ENCODE data around the gene CBLB. TPM values are rescaled to one million over a fixed set of nuclear protein-coding genes. Genes with fewer than 3 reads are reported as not detected.

CBLB gene
- total RNA-seq, 2 experiments from 2014 or later, result 72.8 to 78.9 TPM

DNA sequence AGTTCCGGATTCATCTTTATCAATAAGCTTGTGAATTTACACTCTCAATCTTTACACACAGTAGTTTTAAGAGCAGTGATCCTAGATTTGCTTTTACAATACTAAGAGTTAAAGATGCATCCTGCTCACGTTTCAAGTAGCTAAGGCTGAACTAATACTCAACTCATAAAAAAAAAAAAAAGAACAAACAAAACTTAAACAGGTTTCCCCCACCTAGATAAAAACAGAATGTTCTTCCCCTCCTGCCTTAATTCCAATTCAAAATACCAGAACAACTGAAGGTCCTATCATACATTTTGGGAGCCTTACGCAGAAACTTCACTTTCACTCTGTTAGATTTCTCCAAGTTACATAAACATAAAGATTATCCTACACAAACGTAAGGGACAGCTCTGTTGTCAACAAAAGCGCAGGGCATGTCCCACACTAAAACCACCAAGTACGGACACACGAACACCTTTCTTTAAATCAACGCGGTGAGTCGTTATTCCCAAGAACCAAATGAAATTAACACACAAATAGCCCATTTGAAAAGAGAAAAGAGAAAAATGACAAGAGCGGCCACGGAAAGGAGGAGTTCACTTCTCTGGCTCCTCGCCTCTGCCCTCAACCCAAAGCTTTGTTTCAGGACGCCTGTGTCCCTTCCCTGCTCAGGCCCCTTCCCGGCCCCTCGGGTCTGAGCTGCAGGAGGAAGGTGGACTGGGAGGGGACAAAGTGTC lies 941 bp downstream of the CBLB start:
- CTCF ChIA-PET, result interaction anchor here (0.7 to 1.1 kb wide), 2 partner anchors 9 to 11 kb away, joined by 3 read pairs; no protein-coding TSS in a partner anchor
- H3K9me3 Mint-ChIP-seq, result no peaks in the 10 kb centered on the region
- intact Hi-C loops (cut with micrococcal nuclease), result loop anchor here (1.0 to 2.0 kb wide), 6 partner anchors 41 to 557 kb away; no protein-coding TSS in a partner anchor
- peak overlapping the region; percentile 93 for H3K27ac Mint-ChIP-seq
- no peak for DNase-seq
- H3K4me1 Mint-ChIP-seq (ENCODE audit: low read depth), result peaks cover 31% of the 10 kb centered on the region
- peaks cover 37% of the 10 kb centered on the region for H3K36me3 Mint-ChIP-seq (ENCODE audit: low read depth)
- H3K27me3 Mint-ChIP-seq (ENCODE audit: low read depth), result no peaks in the 10 kb centered on the region
- peak overlapping the region; percentile 94 for H3K4me3 Mint-ChIP-seq

DNA sequence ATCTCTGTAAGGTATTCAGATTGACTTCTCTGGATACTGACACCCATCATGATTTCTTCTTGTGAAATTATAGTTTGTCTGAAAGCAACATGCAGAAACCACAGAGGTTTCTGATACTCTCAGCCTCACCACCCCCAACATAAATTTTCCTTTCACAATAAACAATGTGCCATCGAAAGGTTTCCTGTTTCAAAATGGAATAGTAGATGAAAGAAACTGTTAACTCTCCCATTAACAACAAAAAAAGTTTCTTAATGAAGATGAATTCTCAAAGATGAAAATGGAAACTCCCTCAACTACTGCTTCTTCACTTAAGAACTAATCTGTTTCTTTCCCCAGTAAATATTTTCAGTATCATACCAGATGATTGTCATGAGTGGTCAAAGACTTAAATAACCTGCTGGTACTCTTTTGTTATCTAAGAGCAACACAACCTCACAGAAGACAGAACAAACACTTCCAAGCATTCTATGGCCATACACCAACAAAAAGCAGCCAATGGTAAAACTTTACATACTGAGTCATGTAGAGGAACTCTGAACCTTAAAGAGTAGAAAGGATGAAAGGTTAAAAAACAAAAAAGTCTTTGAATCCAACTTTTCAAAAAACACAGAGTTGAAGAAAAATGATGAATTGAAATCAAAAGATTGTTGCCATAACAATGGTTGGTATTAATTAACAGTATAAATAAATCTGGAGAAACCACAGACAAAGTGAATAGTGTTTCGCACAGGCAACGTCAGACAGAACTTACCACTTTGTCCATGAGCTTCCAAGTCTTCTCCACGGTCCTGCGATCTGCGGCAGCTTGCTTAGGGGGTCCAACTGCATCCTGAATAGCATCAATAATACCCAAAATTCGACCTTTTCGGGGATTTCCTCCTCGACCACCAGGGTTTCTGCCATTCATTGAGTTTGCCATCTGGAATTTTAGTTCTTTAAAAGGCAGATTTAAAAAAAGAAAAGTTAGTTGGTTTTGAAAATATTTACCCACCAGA lies 1.9 kb downstream of the CBLB start:
- intact Hi-C loops (cut with micrococcal nuclease), result loop anchor here (1.0 to 2.0 kb wide), 8 partner anchors 37 to 558 kb away; no protein-coding TSS in a partner anchor
- CTCF ChIA-PET, result no interaction called here
- peak; percentile 34 for DNase-seq
- Mint-ChIP-seq H3K4me3 (peak overlapping the region; percentile 94), H3K27me3 (ENCODE audit: low read depth) (no peaks in the 10 kb centered on the region), H3K36me3 (ENCODE audit: low read depth) (peaks cover 37% of the 10 kb centered on the region), H3K9me3 (no peaks in the 10 kb centered on the region), H3K4me1 (ENCODE audit: low read depth) (peaks cover 31% of the 10 kb centered on the region), H3K27ac (peak overlapping the region; percentile 93)

DNA sequence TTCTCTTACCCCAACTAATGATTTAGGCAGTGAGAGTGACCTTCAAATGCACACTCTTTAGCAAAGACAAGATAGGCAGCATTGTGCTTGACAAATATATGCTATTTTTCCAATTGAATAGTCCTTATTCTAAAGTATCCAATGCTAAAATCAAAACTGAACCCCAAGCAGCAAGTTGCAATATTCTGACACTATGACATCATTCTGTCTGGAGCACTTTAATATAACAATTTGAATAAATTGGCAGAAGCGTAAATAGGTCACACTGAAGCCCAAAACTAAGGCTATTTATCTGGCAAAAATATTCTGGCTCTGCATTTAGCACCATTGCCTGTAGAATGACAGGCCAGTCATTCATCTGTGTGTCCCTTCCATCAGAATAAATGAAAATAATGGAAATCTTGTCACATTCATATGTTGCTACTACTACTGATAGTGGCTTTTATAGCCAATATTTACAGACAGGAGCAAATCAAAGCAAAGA lies 2.9 kb downstream of the CBLB start:
- DNase-seq, result no peak
- Mint-ChIP-seq H3K9me3 (no peaks in the 10 kb centered on the region), H3K27ac (peak overlapping the region; percentile 93), H3K27me3 (ENCODE audit: low read depth) (no peaks in the 10 kb centered on the region), H3K36me3 (ENCODE audit: low read depth) (peaks cover 37% of the 10 kb centered on the region), H3K4me1 (ENCODE audit: low read depth) (peaks cover 31% of the 10 kb centered on the region), H3K4me3 (peak overlapping the region; percentile 94)
- intact Hi-C loops (cut with micrococcal nuclease), result loop anchor here (1.0 to 2.0 kb wide), 7 partner anchors 36 to 559 kb away; no protein-coding TSS in a partner anchor
- CTCF ChIA-PET, result no interaction called here

DNA sequence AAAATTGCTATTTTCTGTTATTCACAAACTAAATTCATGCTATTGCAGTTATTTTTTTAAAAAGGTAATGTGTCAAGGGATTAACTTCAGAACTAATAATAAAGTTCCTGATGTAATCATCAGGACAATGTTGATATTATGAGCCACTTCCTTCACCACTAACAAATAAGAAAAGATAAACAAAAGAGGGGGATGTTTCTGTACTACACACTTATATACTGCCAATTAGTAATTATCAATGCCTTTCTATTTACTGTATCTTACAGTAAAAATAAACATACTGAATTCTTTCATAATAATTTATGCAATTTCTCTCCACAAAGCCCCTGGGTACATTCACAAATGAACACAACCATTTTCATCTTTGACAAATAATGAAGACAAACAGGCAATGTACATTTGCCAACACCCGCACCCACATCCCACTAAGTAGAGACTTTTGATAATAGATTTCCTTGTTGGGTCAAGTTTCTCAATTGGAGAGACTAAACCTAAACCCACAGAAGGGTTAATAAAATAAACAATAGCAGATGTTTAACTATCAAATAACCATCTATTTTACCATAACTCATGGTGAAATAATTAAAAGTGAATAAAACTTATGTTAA lies 3.7 kb downstream of the CBLB start:
- CTCF ChIA-PET, result no interaction called here
- Mint-ChIP-seq H3K27ac (peak overlapping the region; percentile 32), H3K9me3 (no peaks in the 10 kb centered on the region), H3K4me3 (peak overlapping the region; percentile 27), H3K4me1 (ENCODE audit: low read depth) (peaks cover 31% of the 10 kb centered on the region), H3K36me3 (ENCODE audit: low read depth) (peaks cover 38% of the 10 kb centered on the region), H3K27me3 (ENCODE audit: low read depth) (no peaks in the 10 kb centered on the region)
- intact Hi-C loops (cut with micrococcal nuclease), result no loop called here
- no peak for DNase-seq

DNA sequence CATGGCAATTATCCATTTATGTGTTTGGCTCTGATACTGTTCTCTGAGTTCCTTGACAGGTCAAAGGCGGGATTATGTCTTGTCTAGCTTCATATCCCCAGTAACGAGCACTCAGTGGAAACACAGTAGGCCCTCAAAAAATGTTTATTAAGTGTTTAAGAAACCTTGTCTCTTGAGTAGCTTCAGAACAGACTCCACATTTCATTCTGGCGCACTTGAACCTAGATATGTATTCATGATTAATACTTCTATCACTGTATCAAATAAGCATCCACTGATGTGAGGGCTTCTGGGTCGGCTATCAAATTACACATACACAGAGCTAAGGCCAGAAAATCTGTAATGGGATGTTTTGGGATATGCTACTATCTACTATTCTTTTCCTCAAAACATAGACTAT lies 4.6 kb downstream of the CBLB start:
- CTCF ChIA-PET, result no interaction called here
- Mint-ChIP-seq H3K4me3 (peak overlapping the region; percentile 27), H3K27ac (peak overlapping the region; percentile 60), H3K9me3 (no peaks in the 10 kb centered on the region), H3K4me1 (ENCODE audit: low read depth) (peaks cover 31% of the 10 kb centered on the region), H3K36me3 (ENCODE audit: low read depth) (peaks cover 43% of the 10 kb centered on the region), H3K27me3 (ENCODE audit: low read depth) (no peaks in the 10 kb centered on the region)
- DNase-seq, result no peak
- intact Hi-C loops (cut with micrococcal nuclease), result no loop called here

DNA sequence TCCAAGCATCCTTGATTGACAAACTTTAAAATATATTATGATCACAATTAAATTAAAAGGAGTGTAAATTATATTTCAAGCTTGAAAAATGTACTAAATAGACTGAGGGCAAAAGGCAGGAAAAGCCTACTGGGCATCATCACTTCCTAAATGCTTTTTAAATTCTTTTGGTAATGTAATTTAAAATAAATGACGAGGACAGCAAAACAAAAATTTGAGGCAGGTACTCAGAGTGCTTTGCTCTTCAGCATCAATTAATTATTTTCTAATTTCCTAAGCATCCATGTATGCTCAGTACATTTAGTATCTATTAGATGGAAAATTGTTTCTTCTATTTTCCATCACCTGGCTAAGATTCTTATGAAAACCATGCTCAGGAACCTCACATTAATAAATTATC lies 5.2 kb downstream of the CBLB start:
- DNase-seq, result no peak
- Mint-ChIP-seq H3K27me3 (ENCODE audit: low read depth) (no peaks in the 10 kb centered on the region), H3K9me3 (no peaks in the 10 kb centered on the region), H3K36me3 (ENCODE audit: low read depth) (peaks cover 46% of the 10 kb centered on the region), H3K4me3 (no peak overlapping the region), H3K27ac (peak overlapping the region; percentile 60), H3K4me1 (ENCODE audit: low read depth) (peaks cover 34% of the 10 kb centered on the region)
- CTCF ChIA-PET, result interaction anchor here (0.8 kb wide), 2 partner anchors 19 to 88 kb away, joined by 3 read pairs; no protein-coding TSS in a partner anchor
- intact Hi-C loops (cut with micrococcal nuclease), result loop anchor here (1.0 kb wide), 1 partner anchor 9 kb away; no protein-coding TSS in a partner anchor

DNA sequence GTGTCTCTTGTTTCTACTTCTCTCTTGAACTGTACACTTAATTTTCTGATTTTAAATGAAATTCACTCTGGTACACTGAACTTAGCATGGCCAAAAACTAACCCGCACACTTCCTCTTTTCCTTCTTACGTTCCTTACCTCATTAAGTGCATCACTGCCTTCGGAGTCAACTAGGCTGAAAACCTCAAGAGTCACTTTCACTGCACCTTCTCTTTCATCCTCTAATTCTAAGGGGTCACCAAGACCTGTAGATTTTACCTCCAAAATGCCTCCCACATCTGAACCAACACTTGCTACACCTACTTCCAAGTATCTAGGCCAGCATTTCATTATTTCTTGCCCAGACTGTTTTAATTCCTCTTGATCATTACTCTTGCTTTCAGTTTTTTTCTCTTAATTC lies 6.6 kb downstream of the CBLB start:
- Mint-ChIP-seq H3K36me3 (ENCODE audit: low read depth) (peaks cover 38% of the 10 kb centered on the region), H3K27me3 (ENCODE audit: low read depth) (no peaks in the 10 kb centered on the region), H3K4me3 (no peak overlapping the region), H3K9me3 (no peaks in the 10 kb centered on the region), H3K27ac (no peak overlapping the region), H3K4me1 (ENCODE audit: low read depth) (peaks cover 42% of the 10 kb centered on the region)
- intact Hi-C loops (cut with micrococcal nuclease), result no loop called here
- no peak for DNase-seq
- CTCF ChIA-PET, result interaction anchor here (0.8 to 1.3 kb wide), 2 partner anchors 25 to 179 kb away, joined by 4 read pairs; no protein-coding TSS in a partner anchor

- DNase-seq, result no peak
- CTCF ChIA-PET, result interaction anchor here (1.1 kb wide), 1 partner anchor 8 kb away, joined by 3 read pairs; the partner anchor contains the start of gene CBLB
Observed at GRCh38 chr3:105860641-105861040, 8.2 kb downstream of the CBLB start.

DNA sequence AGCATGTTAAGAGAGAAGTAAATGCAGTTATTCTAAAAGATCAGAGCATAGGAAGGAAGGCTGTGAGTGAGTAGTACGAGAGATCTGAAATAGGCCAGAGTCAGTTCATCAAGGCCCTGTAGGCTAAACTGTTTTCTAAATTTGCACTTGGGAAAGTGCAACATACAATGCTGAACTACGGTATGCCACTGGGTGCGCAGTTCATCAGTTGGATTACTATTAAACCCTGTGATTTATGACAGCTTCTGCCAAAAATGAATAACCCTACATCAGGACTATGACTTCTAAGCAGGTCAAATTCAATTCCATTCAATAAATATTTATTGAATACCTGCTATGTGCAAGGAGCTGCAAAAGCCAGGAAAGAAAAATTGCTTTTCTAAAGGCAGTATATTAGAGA lies 10.8 kb downstream of the CBLB start:
- Mint-ChIP-seq H3K4me3 (no peak overlapping the region), H3K27ac (no peak overlapping the region)
- CTCF ChIA-PET, result no interaction called here

More at GRCh38 chr3:105860641-105861040, 8.2 kb downstream of the CBLB start:
- no peak overlapping the region for H3K4me3 Mint-ChIP-seq
- no peaks in the 10 kb centered on the region for H3K27me3 Mint-ChIP-seq (ENCODE audit: low read depth)
- H3K27ac Mint-ChIP-seq, result no peak overlapping the region
- H3K36me3 Mint-ChIP-seq (ENCODE audit: low read depth), result peaks cover 26% of the 10 kb centered on the region
- peaks cover 40% of the 10 kb centered on the region for H3K4me1 Mint-ChIP-seq (ENCODE audit: low read depth)
- no peaks in the 10 kb centered on the region for H3K9me3 Mint-ChIP-seq
- intact Hi-C loops (cut with micrococcal nuclease), result no loop called here

DNA sequence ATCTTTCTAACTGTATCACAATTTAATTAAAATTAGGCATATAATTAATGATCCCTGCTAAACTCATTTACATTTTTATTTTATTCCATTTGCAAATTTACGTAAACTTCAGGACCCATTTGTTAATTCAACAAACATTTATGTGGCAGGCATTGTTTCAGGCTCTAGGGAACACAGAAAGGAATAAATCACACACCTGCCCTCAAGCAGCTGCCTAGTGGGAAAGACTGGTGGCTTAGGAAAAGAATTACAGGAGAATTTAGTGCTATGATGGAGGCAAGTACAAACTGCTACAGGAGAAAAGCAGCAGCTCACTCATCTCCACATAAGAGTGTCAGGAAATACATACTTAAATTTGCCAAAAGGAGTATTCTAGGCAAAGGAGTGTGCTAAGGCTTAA lies 11.2 kb downstream of the CBLB start:
- Mint-ChIP-seq H3K9me3 (peaks cover 3% of the 10 kb centered on the region), H3K4me1 (ENCODE audit: low read depth) (peaks cover 37% of the 10 kb centered on the region), H3K27me3 (ENCODE audit: low read depth) (no peaks in the 10 kb centered on the region), H3K36me3 (ENCODE audit: low read depth) (peaks cover 35% of the 10 kb centered on the region), H3K4me3 (no peak overlapping the region), H3K27ac (no peak overlapping the region)
- intact Hi-C loops (cut with micrococcal nuclease), result no loop called here
- DNase-seq, result no peak
- CTCF ChIA-PET, result interaction anchor here (0.9 kb wide), 1 partner anchor 11 kb away, joined by 3 read pairs; no protein-coding TSS in a partner anchor

More for the DNA sequence above, 10.8 kb downstream of the CBLB start:
- no peak for DNase-seq
- Mint-ChIP-seq H3K9me3 (peaks cover 3% of the 10 kb centered on the region), H3K4me1 (ENCODE audit: low read depth) (peaks cover 37% of the 10 kb centered on the region), H3K27me3 (ENCODE audit: low read depth) (no peaks in the 10 kb centered on the region), H3K36me3 (ENCODE audit: low read depth) (peaks cover 30% of the 10 kb centered on the region)
- intact Hi-C loops (cut with micrococcal nuclease), result loop anchor here (1.0 kb wide), 1 partner anchor 8 kb away; no protein-coding TSS in a partner anchor

GRCh38 chr3:105856605-105857004 lies 12.2 kb downstream of the CBLB start:
- Mint-ChIP-seq H3K27ac (no peak overlapping the region), H3K9me3 (peaks cover 3% of the 10 kb centered on the region), H3K4me3 (no peak overlapping the region), H3K4me1 (ENCODE audit: low read depth) (peaks cover 39% of the 10 kb centered on the region), H3K27me3 (ENCODE audit: low read depth) (no peaks in the 10 kb centered on the region), H3K36me3 (ENCODE audit: low read depth) (peaks cover 37% of the 10 kb centered on the region)
- intact Hi-C loops (cut with micrococcal nuclease), result no loop called here
- DNase-seq, result no peak
- CTCF ChIA-PET, result interaction anchor here (0.9 kb wide), 1 partner anchor 12 kb away, joined by 3 read pairs; no protein-coding TSS in a partner anchor

All from activated naive CD4-positive, alpha-beta T cell treated with anti-CD3 and anti-CD28 coated beads for 36 hours (primary cell).